Fibroblast of peridontal ligament (primary cell): ENCODE results near the gene ACOX1.

Experiments
- DNase-seq: peaks from one replicate; pipeline ENCODE4 v3.0.0-alpha.2; 2010; ENCODE audit errors: extremely low read depth

Gene ACOX1

GRCh38 chr17:75909051-75909811 is 69.7 kb downstream of the ACOX1 start:
- no peak for DNase-seq

- peak; percentile 10 for DNase-seq
Measured at GRCh38 chr17:75908201-75908600, 70.8 kb downstream of the ACOX1 start.

GRCh38 chr17:75906143-75906884 is 72.7 kb downstream of the ACOX1 start:
- DNase-seq, result no peak

- peak; percentile 82 for DNase-seq
Measured at GRCh38 chr17:75904749-75905521, 74.0 kb downstream of the ACOX1 start, which contains the start of gene MRPL38. TSS of gene MRPL38 (minus strand) at chr17:75904884. CDS start at chr17:75904875, 9 bp downstream.

GRCh38 chr17:75902406-75902805 is 76.6 kb downstream of the ACOX1 start:
- DNase-seq, result no peak

- DNase-seq, result no peak
Measured at GRCh38 chr17:75901727-75902126, 77.2 kb downstream of the ACOX1 start.

- no peak for DNase-seq
Measured at GRCh38 chr17:75900691-75901533, 78.1 kb downstream of the ACOX1 start.

- DNase-seq, result no peak
Measured at GRCh38 chr17:75899767-75900468, 79.0 kb downstream of the ACOX1 start.

GRCh38 chr17:75899353-75899752 is 79.6 kb downstream of the ACOX1 start:
- DNase-seq, result no peak

GRCh38 chr17:75898791-75899190 is 80.2 kb downstream of the ACOX1 start:
- DNase-seq, result no peak

- DNase-seq, result no peak
Measured at GRCh38 chr17:75898065-75898464, 80.9 kb downstream of the ACOX1 start.

GRCh38 chr17:75897160-75898019 is 81.6 kb downstream of the ACOX1 start:
- peak; percentile 25 for DNase-seq

- DNase-seq, result peak; percentile 63
Measured at GRCh38 chr17:75896415-75897159, 82.4 kb downstream of the ACOX1 start, which contains the start of gene TRIM65. TSS of gene TRIM65 (minus strand) at chr17:75896951. CDS start at chr17:75896937, 14 bp downstream.

GRCh38 chr17:75895370-75896155 is 83.4 kb downstream of the ACOX1 start:
- no peak for DNase-seq

- peak; percentile 25 for DNase-seq
Measured at GRCh38 chr17:75894049-75894733, 84.8 kb downstream of the ACOX1 start.

- DNase-seq, result no peak
Measured at GRCh38 chr17:75893305-75894048, 85.5 kb downstream of the ACOX1 start.
